ENCODE results near the gene ANXA6. TPM values are rescaled to one million over a fixed set of nuclear protein-coding genes. Genes with fewer than 3 reads are reported as not detected.

Gene ANXA6
- total and polyA plus RNA-seq, 9 of the 15 experiments (the other 6 are each of a cell fraction or from before 2014, with no cell fraction given): 0.70 to 13.2 (median 8.3) TPM

DNA sequence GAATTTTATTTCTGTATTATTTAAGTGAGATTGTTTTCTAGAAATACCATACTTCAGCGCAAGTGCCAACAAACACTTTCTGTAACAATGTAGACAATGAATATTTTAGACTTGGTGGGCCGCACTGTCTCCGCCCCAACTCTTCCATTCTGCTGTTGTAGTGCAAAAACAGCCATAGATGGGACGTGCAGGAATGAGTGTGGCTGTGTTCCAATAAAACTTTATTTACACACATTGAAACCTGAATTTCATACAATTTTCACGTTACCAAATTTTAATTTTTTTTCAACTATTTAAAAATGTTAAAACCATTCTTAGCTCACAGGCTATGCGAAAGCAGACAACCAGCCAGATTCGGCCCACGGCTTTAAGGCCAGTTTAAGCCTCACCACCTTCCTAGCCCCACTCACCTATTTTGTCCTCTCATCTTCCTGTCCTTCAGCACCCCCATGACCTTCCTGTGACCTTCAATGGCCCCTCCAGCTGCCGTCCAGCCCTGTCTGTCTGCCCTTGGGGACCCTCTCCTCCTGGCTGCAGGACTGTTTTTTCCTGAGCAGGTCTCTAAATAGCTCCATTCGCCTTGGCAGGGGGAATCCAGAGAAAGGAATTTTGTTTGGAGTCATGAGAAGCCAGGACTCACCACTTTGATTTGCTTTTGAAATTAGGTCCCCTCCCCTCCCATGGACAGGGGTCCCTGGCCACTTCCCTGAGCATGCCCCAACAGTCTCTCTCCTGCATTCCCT, 11.2 kb upstream of the ANXA6 start (continued):
- TF ChIP-seq MGA (IDR thresholded peaks at IDR 0.05): no peak
